ENCODE results near the gene OPN4. TPM values are rescaled to one million over a fixed set of nuclear protein-coding genes. Genes with fewer than 3 reads are reported as not detected.

OPN4 gene
- total and polyA plus RNA-seq, 2 donors (not counting 3 experiments of a cell fraction or from before 2014, with no cell fraction given), result not detected

- intact Hi-C loops (cut with micrococcal nuclease) (no loop called here), dilution Hi-C loops (cut with MboI; ENCODE audit: extremely low pct_ligation_motif_present, low sequenced_read_pairs) (no loop called here)
- Histone ChIP-seq H3K27ac (ENCODE audit: insufficient read depth, low read depth, low read length) (no peak overlapping the region), H2AFZ (ENCODE audit: low read depth, low read length) (no peak overlapping the region), H3K4me1 (ENCODE audit: control insufficient read depth, extremely low read depth, insufficient read depth, low read length) (no peaks in the 10 kb centered on the region), H3K4me3 (replicated peaks in 1 of 3; ENCODE audit: insufficient read depth in 1 of 3, low read depth in 1 of 3, low read length in 3 of 3) (no peak overlapping the region), H4K20me1 (replicated peaks; ENCODE audit: control insufficient read depth, extremely low read depth, insufficient read depth, low read length) (no peaks in the 10 kb centered on the region), H3K9ac (replicated peaks; ENCODE audit: extremely low read depth, insufficient read depth, low read length) (no peak overlapping the region), H3K4me2 (ENCODE audit: insufficient read depth, low read length) (no peak overlapping the region), H3K9me1 (replicated peaks; ENCODE audit: control insufficient read depth, extremely low read depth, insufficient read depth, low read length) (no peaks in the 10 kb centered on the region), H3K27me3 (ENCODE audit: control insufficient read depth in 2 of 2, insufficient read depth in 2 of 2, low read length in 2 of 2) (no peaks in the 10 kb centered on the region), H3K36me3 (ENCODE audit: control insufficient read depth in 2 of 2, extremely low read depth in 1 of 2, insufficient read depth in 2 of 2, low read length in 2 of 2) (no peaks in the 10 kb centered on the region), H3K9me3 (replicated peaks; ENCODE audit: control insufficient read depth, insufficient read depth, low read length) (no peaks in the 10 kb centered on the region), H3K79me2 (ENCODE audit: control insufficient read depth, insufficient read depth, low read length) (no peaks in the 10 kb centered on the region)
- TF ChIP-seq POLR2AphosphoS5 (IDR thresholded peaks at IDR 0.05; ENCODE audit: insufficient read depth, low read depth, low read length), result no peak
- TF ChIP-seq EZH2 (IDR thresholded peaks at IDR 0.05; ENCODE audit: borderline replicate concordance, low read depth, low read length, severe bottlenecking), result no peak
- TF ChIP-seq GATA2 (IDR thresholded peaks at IDR 0.05; ENCODE audit: insufficient read depth, insufficient read length, low read depth, low read length), result no peak
- no peak for TF ChIP-seq FOS (IDR thresholded peaks at IDR 0.05; ENCODE audit: borderline replicate concordance, insufficient read depth, low read length)
- TF ChIP-seq MYC (IDR thresholded peaks at IDR 0.05; ENCODE audit: low read depth, low read length), result no peak
- no peak for TF ChIP-seq MAX (IDR thresholded peaks at IDR 0.05; ENCODE audit: insufficient read depth, insufficient read length)
- no peak for TF ChIP-seq CTCF (IDR thresholded peaks at IDR 0.05; ENCODE audit: extremely low read depth in 1 of 2, insufficient read depth in 1 of 2, low read depth in 1 of 2, low read length in 2 of 2)
- no peak for TF ChIP-seq JUN (IDR thresholded peaks at IDR 0.05; ENCODE audit: borderline replicate concordance, insufficient read depth, insufficient read length, low read depth)
- TF ChIP-seq POLR2A (IDR thresholded peaks at IDR 0.05; ENCODE audit: low read depth, low read length), result no peak
- CTCF ChIA-PET, result interaction anchor here (1.0 kb wide), 1 partner anchor 26 kb away, joined by 4 read pairs; no protein-coding TSS in a partner anchor
- POLR2A ChIA-PET, result no interaction called here
- no TSS peak for BruUV-seq (replicated peaks)
- DNase-seq (ENCODE audit: low read depth, low spot score), result no peak
- no peak for FAIRE-seq
These were observed 43.0 kb upstream of the OPN4 start for GRCh38 chr10:86611386-86611785.

All from endothelial cell of umbilical vein (primary cell).